PC-9 (cell line): Measurements from ENCODE around the gene DPYD. TPM values are rescaled to one million over a fixed set of nuclear protein-coding genes. Genes with fewer than 3 reads are reported as not detected.

Source experiments
- BruUV-seq: library from RNA; stranded (reverse); fragments of 400-500 nt; replicated peaks from 2 replicates; lab custom pipeline; 2021; lab: Mats Ljungman, UMichigan
- CTCF ChIA-PET: fragments of 300-600 bp; sonication (Branson Sonifier 250); formaldehyde crosslinking; loops from one replicate; lab custom pipeline; 2022; ENCODE audit warnings: antibody characterized with exemption; lab: Charles Lee
- POLR2A ChIA-PET: fragments of 300-600 bp; sonication (Branson Sonifier 250); formaldehyde crosslinking; loops from one replicate; lab custom pipeline; 2022; ENCODE audit warnings: antibody characterized with exemption; ENCODE audit not compliant: unreplicated experiment; lab: Charles Lee
- DNase-seq, 2 experiments: peaks; one replicate each; pipeline versions ENCODE4 v3.0.0 to v3.0.0-alpha.2; 2015 to 2022; ENCODE audit warnings: mixed read lengths in 1 of 2
- H2AFZ ChIP-seq: fragments of 200-600 bp; sonication (generic); 2 replicates; pipeline ENCODE4 v1.8.1; 2017; ENCODE audit warnings: antibody characterized with exemption
- H3F3A ChIP-seq: fragments of 200-600 bp; sonication (generic); 2 replicates; pipeline ENCODE4 v1.8.1; 2017; ENCODE audit warnings: antibody characterized with exemption, mild to moderate bottlenecking, low read depth; ENCODE audit not compliant: insufficient read depth
- H3K27ac ChIP-seq: fragments of 200-600 bp; sonication (generic); 2 replicates; pipeline ENCODE4 v1.6.1; 2016; ENCODE audit warnings: mixed run types
- H3K27me3 ChIP-seq: fragments of 200-600 bp; sonication (generic); 2 replicates; pipeline ENCODE4 v1.6.1; 2016; ENCODE audit warnings: low read depth, mixed run types; ENCODE audit not compliant: insufficient read depth
- H3K36me3 ChIP-seq: fragments of 200-600 bp; sonication (generic); 2 replicates; pipeline ENCODE4 v1.6.1; 2016; ENCODE audit warnings: low read depth, mixed run types
- H3K4me1 ChIP-seq: fragments of 200-600 bp; sonication (generic); replicated peaks from 2 replicates; pipeline ENCODE4 v1.6.1; 2016; ENCODE audit warnings: mixed run types; ENCODE audit not compliant: insufficient read depth
- H3K4me2 ChIP-seq: fragments of 200-600 bp; sonication (generic); 2 replicates; pipeline ENCODE4 v1.6.1; 2017; ENCODE audit warnings: mixed run types
- H3K4me3 ChIP-seq: fragments of 200-600 bp; sonication (generic); 2 replicates; pipeline ENCODE4 v1.6.1; 2016; ENCODE audit warnings: mixed run types
- H3K79me2 ChIP-seq: fragments of 200-600 bp; sonication (generic); 2 replicates; pipeline ENCODE4 v1.6.1; 2017; ENCODE audit warnings: low read depth, mixed run types
- H3K9me2 ChIP-seq: fragments of 200-600 bp; sonication (generic); 2 replicates; pipeline ENCODE4 v1.8.1; 2017; ENCODE audit warnings: mild to moderate bottlenecking; ENCODE audit not compliant: insufficient read depth
- H3K9me3 ChIP-seq: fragments of 200-600 bp; sonication (generic); 2 replicates; pipeline ENCODE4 v1.8.1; 2016; ENCODE audit warnings: low read depth; ENCODE audit not compliant: insufficient read depth
- H4K20me1 ChIP-seq: fragments of 200-600 bp; sonication (generic); 2 replicates; pipeline ENCODE4 v1.8.1; 2017; ENCODE audit not compliant: insufficient read depth
- CTCF ChIP-seq: fragments of 200-600 bp; sonication (generic); conservative IDR thresholded peaks from 2 replicates; pipeline ENCODE4 v1.6.1; 2017; ENCODE audit warnings: mixed run types, antibody characterized with exemption, mild to moderate bottlenecking, moderate library complexity
- EZH2 ChIP-seq: fragments of 200-600 bp; sonication (generic); IDR thresholded peaks from 2 replicates; pipeline ENCODE4 v1.8.0; 2017; ENCODE audit warnings: antibody characterized with exemption, low read depth
- intact Hi-C: fragments of 100-400 bp; cut with micrococcal nuclease; formaldehyde crosslinking; loops from one replicate; pipeline ENCODE4 v1.10.0; 2022; ENCODE audit not compliant: unreplicated experiment
- total RNA-seq: library from RNA; stranded (reverse); gene quantifications from 2 replicates; pipeline ENCODE4 v1.2.3, GENCODE V29; 2021

DPYD gene
- total RNA-seq, 1 experiment from 2014 or later = 24.1 TPM

- no peaks in the 10 kb centered on the region for H3K36me3 ChIP-seq
- no peak overlapping the region for H3K4me2 ChIP-seq
- no TSS peak for BruUV-seq
- no peak for DNase-seq
- CTCF ChIA-PET = no interaction called here
- no peak overlapping the region for H3K27ac ChIP-seq
- H3K9me3 ChIP-seq = no peaks in the 10 kb centered on the region
- H4K20me1 ChIP-seq = no peaks in the 10 kb centered on the region
- H3F3A ChIP-seq = no peaks in the 10 kb centered on the region
- H3K79me2 ChIP-seq = no peaks in the 10 kb centered on the region
- H3K4me1 ChIP-seq = no peaks in the 10 kb centered on the region
- H3K9me2 ChIP-seq = no peaks in the 10 kb centered on the region; the same call in 1 of the 2 replicates
- POLR2A ChIA-PET = no interaction called here
- H3K27me3 ChIP-seq = no peaks in the 10 kb centered on the region
- H2AFZ ChIP-seq = no peak overlapping the region
- intact Hi-C loops = no loop called here
- TF ChIP-seq CTCF (no peak), EZH2 (no peak)
- H3K4me3 ChIP-seq = no peak overlapping the region
Measured at GRCh38 chr1:97123717-97124431, 797.0 kb downstream of the DPYD start.

- Histone ChIP-seq H3K36me3 (no peaks in the 10 kb centered on the region), H3F3A (no peaks in the 10 kb centered on the region), H3K4me2 (no peak overlapping the region), H3K9me3 (no peaks in the 10 kb centered on the region), H3K79me2 (no peaks in the 10 kb centered on the region), H3K4me3 (no peak overlapping the region), H3K9me2 (no peaks in the 10 kb centered on the region), H4K20me1 (no peaks in the 10 kb centered on the region), H2AFZ (no peak overlapping the region), H3K4me1 (no peaks in the 10 kb centered on the region), H3K27me3 (no peaks in the 10 kb centered on the region), H3K27ac (no peak overlapping the region)
- ChIA-PET CTCF (no interaction called here), POLR2A (no interaction called here)
- no peak for DNase-seq
- no TSS peak for BruUV-seq
- TF ChIP-seq CTCF (no peak), EZH2 (no peak)
- intact Hi-C loops = no loop called here
Measured at GRCh38 chr1:97120806-97121205, 800.0 kb downstream of the DPYD start.

- no peaks in the 10 kb centered on the region for H3F3A ChIP-seq
- H3K9me2 ChIP-seq = no peaks in the 10 kb centered on the region
- H3K4me3 ChIP-seq = no peak overlapping the region
- no peak overlapping the region for H3K4me2 ChIP-seq
- TF ChIP-seq CTCF = no peak
- TF ChIP-seq EZH2 = no peak
- intact Hi-C loops = no loop called here
- H3K27me3 ChIP-seq = no peaks in the 10 kb centered on the region
- no peaks in the 10 kb centered on the region for H3K36me3 ChIP-seq
- no peaks in the 10 kb centered on the region for H3K9me3 ChIP-seq
- no peaks in the 10 kb centered on the region for H4K20me1 ChIP-seq
- ChIA-PET POLR2A (no interaction called here), CTCF (no interaction called here)
- H3K79me2 ChIP-seq = no peaks in the 10 kb centered on the region
- H3K4me1 ChIP-seq = no peaks in the 10 kb centered on the region
- DNase-seq = no peak
- H2AFZ ChIP-seq = no peak overlapping the region
- BruUV-seq = no TSS peak
- no peak overlapping the region for H3K27ac ChIP-seq
Measured at GRCh38 chr1:97119260-97120158, 801.3 kb downstream of the DPYD start.
